SK-N-SH treated with all-trans-retinoic acid at 6 μM for 48 hours (cell line): Measurements from ENCODE around the gene MMP17.

Source experiments
- ARNTL ChIP-seq: fragments of 450-650 bp; formaldehyde crosslinking; IDR thresholded peaks from 2 replicates; pipeline ENCODE4 v1.5.0; 2020; ENCODE audit warnings: low read depth, mild to moderate bottlenecking, moderate library complexity, borderline replicate concordance
- CREB5 ChIP-seq: fragments of 250-450 bp; sonication (Bioruptor Pico); IDR thresholded peaks from 2 replicates; pipeline ENCODE4 v1.5.1; 2020; ENCODE audit warnings: low read depth, mild to moderate bottlenecking, moderate library complexity
- OSR1 ChIP-seq: fragments of 250-450 bp; sonication (Bioruptor Pico); IDR thresholded peaks from 2 replicates; pipeline ENCODE4 v1.8.0; 2022; ENCODE audit warnings: moderate library complexity, mild to moderate bottlenecking, inconsistent platforms
- POU6F1 ChIP-seq: fragments of 250-450 bp; sonication (Bioruptor Pico); IDR thresholded peaks from 2 replicates; pipeline ENCODE4 v1.8.0; 2021; ENCODE audit warnings: low read depth, mild to moderate bottlenecking, moderate library complexity, borderline replicate concordance
- PPARA ChIP-seq: fragments of 250-450 bp; sonication (Bioruptor Pico); IDR thresholded peaks from 2 replicates; pipeline ENCODE4 v1.5.0; 2020; ENCODE audit warnings: mild to moderate bottlenecking, borderline replicate concordance
- RARB ChIP-seq: fragments of 250-450 bp; sonication (Bioruptor Pico); IDR thresholded peaks from 2 replicates; pipeline ENCODE4 v1.8.0; 2021; ENCODE audit warnings: mild to moderate bottlenecking, moderate library complexity
- SNAI2 ChIP-seq: fragments of 250-450 bp; sonication (Bioruptor Pico); IDR thresholded peaks from 2 replicates; pipeline ENCODE4 v1.5.0; 2020; ENCODE audit warnings: mild to moderate bottlenecking, moderate library complexity
- TOX ChIP-seq: fragments of 250-450 bp; sonication (Bioruptor Pico); IDR thresholded peaks from 2 replicates; pipeline ENCODE4 v1.8.0; 2021; ENCODE audit warnings: mild to moderate bottlenecking, moderate library complexity, borderline replicate concordance
- ZC3H10 ChIP-seq: fragments of 250-450 bp; sonication (Bioruptor Pico); IDR thresholded peaks from 2 replicates; pipeline ENCODE4 v1.5.1; 2021; ENCODE audit warnings: mild to moderate bottlenecking, moderate library complexity
- ZFP3 ChIP-seq: fragments of 250-450 bp; sonication (Bioruptor Pico); IDR thresholded peaks from 2 replicates; pipeline ENCODE4 v1.5.0; 2020; ENCODE audit warnings: mild to moderate bottlenecking, moderate library complexity
- ZFP30 ChIP-seq: fragments of 450-650 bp; formaldehyde crosslinking; IDR thresholded peaks from 2 replicates; pipeline ENCODE4 v1.5.0; 2022; ENCODE audit warnings: mild to moderate bottlenecking, moderate library complexity
- ZNF565 ChIP-seq: fragments of 450-650 bp; formaldehyde crosslinking; conservative IDR thresholded peaks from 2 replicates; pipeline ENCODE4 v1.5.0; 2020; ENCODE audit warnings: low read depth, mild to moderate bottlenecking, moderate library complexity
- ZNF70 ChIP-seq: fragments of 450-650 bp; formaldehyde crosslinking; IDR thresholded peaks from 2 replicates; pipeline ENCODE4 v1.5.0; 2020; ENCODE audit warnings: mild to moderate bottlenecking, moderate library complexity
- TF ChIP-seq, protein P1 (sequence below): fragments of 250-450 bp; sonication (Bioruptor Pico); IDR thresholded peaks from 2 replicates; pipeline ENCODE4 v1.5.1; 2021; ENCODE audit warnings: mild to moderate bottlenecking, moderate library complexity

DNA sequence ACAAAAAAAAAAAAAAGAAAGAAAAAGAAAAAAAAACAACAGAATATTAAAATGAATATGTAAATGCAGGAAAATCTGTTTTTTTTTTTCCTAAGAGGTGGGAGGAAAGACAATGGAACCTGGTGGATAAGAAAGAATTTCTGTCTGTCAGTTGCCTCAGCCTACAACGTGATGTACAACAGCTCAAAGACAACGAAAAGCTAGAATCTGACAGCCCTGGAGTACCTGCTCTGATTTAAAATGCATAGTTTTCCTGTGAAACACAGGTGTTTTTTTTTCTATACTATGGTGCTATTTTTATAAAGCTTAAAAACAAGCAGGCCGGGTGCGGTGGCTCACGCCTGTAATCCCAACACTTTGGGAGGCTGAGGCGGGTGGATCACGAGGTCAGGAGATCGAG lies 36.3 kb downstream of the MMP17 start:
- TF ChIP-seq ZNF70 (CRISPR knock-in tag) = no peak
- TF ChIP-seq POU6F1 = no peak
- TF ChIP-seq ZFP30 (CRISPR knock-in tag) = no peak
- TF ChIP-seq SNAI2 = no peak
- no peak for TF ChIP-seq ZNF565 (CRISPR knock-in tag)
- TF ChIP-seq ARNTL (CRISPR knock-in tag) = no peak
- TF ChIP-seq CREB5 (CRISPR knock-in tag) = no peak
- no peak for TF ChIP-seq ZFP3 (CRISPR knock-in tag)
- TF ChIP-seq OSR1 (CRISPR knock-in tag) = no peak
- no peak for TF ChIP-seq RARB (CRISPR knock-in tag)
- TF ChIP-seq TOX = no peak
- TF ChIP-seq, protein P1, sequence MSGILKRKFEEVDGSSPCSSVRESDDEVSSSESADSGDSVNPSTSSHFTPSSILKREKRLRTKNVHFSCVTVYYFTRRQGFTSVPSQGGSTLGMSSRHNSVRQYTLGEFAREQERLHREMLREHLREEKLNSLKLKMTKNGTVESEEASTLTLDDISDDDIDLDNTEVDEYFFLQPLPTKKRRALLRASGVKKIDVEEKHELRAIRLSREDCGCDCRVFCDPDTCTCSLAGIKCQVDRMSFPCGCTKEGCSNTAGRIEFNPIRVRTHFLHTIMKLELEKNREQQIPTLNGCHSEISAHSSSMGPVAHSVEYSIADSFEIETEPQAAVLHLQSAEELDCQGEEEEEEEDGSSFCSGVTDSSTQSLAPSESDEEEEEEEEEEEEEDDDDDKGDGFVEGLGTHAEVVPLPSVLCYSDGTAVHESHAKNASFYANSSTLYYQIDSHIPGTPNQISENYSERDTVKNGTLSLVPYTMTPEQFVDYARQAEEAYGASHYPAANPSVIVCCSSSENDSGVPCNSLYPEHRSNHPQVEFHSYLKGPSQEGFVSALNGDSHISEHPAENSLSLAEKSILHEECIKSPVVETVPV = no peak
- TF ChIP-seq PPARA (CRISPR knock-in tag) = no peak
- TF ChIP-seq ZC3H10 = no peak
